Measurements from ENCODE around the gene SRMS.
"Not testable (repeated sequence)": the region's sequence is repeated elsewhere in the genome, so short reads cannot be mapped to it uniquely, and the experiment has no call there.

The SRMS gene

GRCh38 chr20:63519668-63520503 lies 27.7 kb downstream of the SRMS start:
- DNase-seq = no peak

GRCh38 chr20:63518946-63519667 lies 28.4 kb downstream of the SRMS start:
- no peak for DNase-seq

- no peak for DNase-seq
Measured at GRCh38 chr20:63518351-63518861, 29.1 kb downstream of the SRMS start.

- no peak for DNase-seq
Measured at GRCh38 chr20:63517376-63518309, 29.9 kb downstream of the SRMS start.

GRCh38 chr20:63514520-63514919 lies 33.0 kb downstream of the SRMS start:
- not testable (repeated sequence) for DNase-seq

- no peak for DNase-seq
Measured at GRCh38 chr20:63513207-63513606, 34.3 kb downstream of the SRMS start.

- DNase-seq = no peak
Measured at GRCh38 chr20:63509088-63509564, 38.4 kb downstream of the SRMS start.

- DNase-seq = no peak
Measured at GRCh38 chr20:63508072-63508768, 39.3 kb downstream of the SRMS start.

- DNase-seq = no peak
Measured at GRCh38 chr20:63507083-63507743, 40.3 kb downstream of the SRMS start.

GRCh38 chr20:63505723-63506122 lies 41.8 kb downstream of the SRMS start:
- DNase-seq = no peak

- DNase-seq = no peak
Measured at GRCh38 chr20:63505281-63505680, 42.3 kb downstream of the SRMS start.

- no peak for DNase-seq
Measured at GRCh38 chr20:63504642-63505041, 42.9 kb downstream of the SRMS start.

- no peak for DNase-seq
Measured at GRCh38 chr20:63503524-63503923, 44.0 kb downstream of the SRMS start.

- no peak for DNase-seq
Measured at GRCh38 chr20:63502671-63503172, 44.8 kb downstream of the SRMS start.

- no peak for DNase-seq
Measured at GRCh38 chr20:63501818-63502670, 45.5 kb downstream of the SRMS start.

GRCh38 chr20:63500902-63501817 lies 46.4 kb downstream of the SRMS start:
- DNase-seq = no peak

- DNase-seq = no peak
Measured at GRCh38 chr20:63500151-63500901, 47.2 kb downstream of the SRMS start.

GRCh38 chr20:63499338-63499969 lies 48.1 kb downstream of the SRMS start:
- no peak for DNase-seq

Measured in SIG-M5 (cell line).